Caco-2 (cell line): ENCODE measurements around the gene NAA15. TPM values are rescaled to one million over a fixed set of nuclear protein-coding genes. Genes with fewer than 3 reads are reported as not detected.
"Not testable (repeated sequence)": the region's sequence is repeated elsewhere in the genome, so short reads cannot be mapped to it uniquely, and the experiment has no call there.

Experiments
- BruUV-seq: library from RNA; stranded (reverse); fragments of 400-500 nt; replicated peaks from 2 replicates; lab custom pipeline; 2021; lab: Mats Ljungman, UMichigan
- CTCF ChIA-PET: fragments of 300-600 bp; sonication (Branson Sonifier 250); formaldehyde crosslinking; loops from one replicate; lab custom pipeline; 2022; ENCODE audit warnings: antibody characterized with exemption; lab: Charles Lee
- POLR2A ChIA-PET: fragments of 300-600 bp; sonication (Branson Sonifier 250); formaldehyde crosslinking; loops from one replicate; lab custom pipeline; 2022; ENCODE audit warnings: antibody characterized with exemption; lab: Charles Lee
- DNase-seq, 2 experiments: peaks; one replicate each; pipeline versions ENCODE4 v3.0.0 to v3.0.0-alpha.2; 2020 to 2022
- H3K27me3 ChIP-seq: replicated peaks from 2 replicates; pipeline ENCODE4 v1.6.0; 2011; ENCODE audit warnings: low read length; ENCODE audit not compliant: control insufficient read depth, insufficient read depth
- H3K36me3 ChIP-seq: 2 replicates; pipeline ENCODE4 v1.5.1; 2011; ENCODE audit warnings: low read length; ENCODE audit not compliant: control insufficient read depth, insufficient read depth
- H3K4me1 ChIP-seq: fragments of 250-450 bp; sonication (Bioruptor Pico); 2 replicates; pipeline ENCODE4 v1.5.1; 2020; ENCODE audit warnings: mild to moderate bottlenecking
- H3K4me3 ChIP-seq: 2 replicates; pipeline ENCODE4 v1.5.1; 2011; ENCODE audit warnings: low read depth, mild to moderate bottlenecking, control low read depth, low read length
- H3K9me3 ChIP-seq: fragments of 250-450 bp; sonication (Bioruptor Pico); 2 replicates; pipeline ENCODE4 v1.5.1; 2020; ENCODE audit warnings: mild to moderate bottlenecking, moderate library complexity
- H3K27ac Mint-ChIP-seq: one replicate; pipeline ENCODE4 v1.8.0; 2022; ENCODE audit warnings: mixed read lengths; ENCODE audit not compliant: unreplicated experiment
- H3K27me3 Mint-ChIP-seq: one replicate; pipeline ENCODE4 v1.8.0; 2022; ENCODE audit warnings: mixed read lengths; ENCODE audit not compliant: insufficient read depth, unreplicated experiment
- H3K36me3 Mint-ChIP-seq: one replicate; pipeline ENCODE4 v1.8.0; 2022; ENCODE audit warnings: mild to moderate bottlenecking, mixed read lengths; ENCODE audit not compliant: insufficient read depth, unreplicated experiment
- H3K4me1 Mint-ChIP-seq: one replicate; pipeline ENCODE4 v1.8.0; 2022; ENCODE audit warnings: low read depth, mixed read lengths; ENCODE audit not compliant: unreplicated experiment
- H3K4me3 Mint-ChIP-seq: one replicate; pipeline ENCODE4 v1.8.0; 2022; ENCODE audit warnings: mild to moderate bottlenecking, moderate library complexity, mixed read lengths; ENCODE audit not compliant: unreplicated experiment
- H3K9me3 Mint-ChIP-seq: one replicate; pipeline ENCODE4 v1.8.0; 2022; ENCODE audit warnings: mixed read lengths; ENCODE audit not compliant: unreplicated experiment
- CTCF ChIP-seq, 2 experiments: fragments of 200-600 bp in 1 of 2; IDR thresholded peaks; 1 replicate in 1 of 2; 2 replicates in 1 of 2; pipeline versions ENCODE4 v1.5.1 to v1.8.0; 2011 to 2022; ENCODE audit warnings: antibody characterized with exemption in 1 of 2, control low read depth in 1 of 2, inconsistent platforms in 1 of 2, low read depth in 1 of 2, low read length in 1 of 2, mild to moderate bottlenecking in 1 of 2, moderate library complexity in 1 of 2; ENCODE audit not compliant: insufficient read depth in 1 of 2, severe bottlenecking in 1 of 2, unreplicated experiment in 1 of 2
- intact Hi-C: fragments of 100-400 bp; cut with micrococcal nuclease; formaldehyde crosslinking; loops from one replicate; pipeline ENCODE4 v1.10.0; 2022; ENCODE audit not compliant: unreplicated experiment
- total RNA-seq: library from RNA; stranded (reverse); gene quantifications from 2 replicates; pipeline ENCODE4 v1.2.3, GENCODE V29; 2022

NAA15 gene
- total RNA-seq, 1 experiment from 2014 or later, result 63.1 TPM

GRCh38 chr4:139410312-139410711 lies 109.0 kb downstream of the NAA15 start:
- no peak overlapping the region for H3K27ac Mint-ChIP-seq

GRCh38 chr4:139414671-139415210 lies 113.4 kb downstream of the NAA15 start:
- POLR2A ChIA-PET, H3K4me1 ChIP-seq, H3K4me3 ChIP-seq, H3K36me3 ChIP-seq, H3K27me3 Mint-ChIP-seq, H3K4me1 Mint-ChIP-seq, H3K4me3 Mint-ChIP-seq, BruUV-seq, intact Hi-C loops, H3K9me3 Mint-ChIP-seq, CTCF ChIA-PET, H3K27me3 ChIP-seq, H3K9me3 ChIP-seq: not testable (repeated sequence)
- DNase-seq, result peak in 1 of 2 experiments; percentile 23
- peaks cover 43% of the 10 kb centered on the region for H3K36me3 Mint-ChIP-seq
- peak overlapping the region; percentile 40 for H3K27ac Mint-ChIP-seq

More at GRCh38 chr4:139410312-139410711, 109.0 kb downstream of the NAA15 start:
- no peaks in the 10 kb centered on the region for H3K36me3 ChIP-seq
- BruUV-seq, result no TSS peak
- no peak for TF ChIP-seq CTCF (IDR thresholded peaks at IDR 0.05; ENCODE audit: insufficient read depth in 1 of 2, low read depth in 1 of 2, low read length in 1 of 2, severe bottlenecking in 1 of 2, unreplicated experiment in 1 of 2)
- H3K36me3 Mint-ChIP-seq, result peaks cover 48% of the 10 kb centered on the region
- no peak overlapping the region for H3K4me3 Mint-ChIP-seq
- H3K9me3 ChIP-seq, result peaks cover 6% of the 10 kb centered on the region
- no peaks in the 10 kb centered on the region for H3K27me3 ChIP-seq
- no peak overlapping the region for H3K4me3 ChIP-seq
- H3K4me1 ChIP-seq, result no peaks in the 10 kb centered on the region
- H3K4me1 Mint-ChIP-seq, result no peaks in the 10 kb centered on the region
- DNase-seq, result no peak
- no peaks in the 10 kb centered on the region for H3K27me3 Mint-ChIP-seq
- H3K9me3 Mint-ChIP-seq, result no peaks in the 10 kb centered on the region
- intact Hi-C loops, result no loop called here
- ChIA-PET POLR2A (no interaction called here), CTCF (no interaction called here)

DNA sequence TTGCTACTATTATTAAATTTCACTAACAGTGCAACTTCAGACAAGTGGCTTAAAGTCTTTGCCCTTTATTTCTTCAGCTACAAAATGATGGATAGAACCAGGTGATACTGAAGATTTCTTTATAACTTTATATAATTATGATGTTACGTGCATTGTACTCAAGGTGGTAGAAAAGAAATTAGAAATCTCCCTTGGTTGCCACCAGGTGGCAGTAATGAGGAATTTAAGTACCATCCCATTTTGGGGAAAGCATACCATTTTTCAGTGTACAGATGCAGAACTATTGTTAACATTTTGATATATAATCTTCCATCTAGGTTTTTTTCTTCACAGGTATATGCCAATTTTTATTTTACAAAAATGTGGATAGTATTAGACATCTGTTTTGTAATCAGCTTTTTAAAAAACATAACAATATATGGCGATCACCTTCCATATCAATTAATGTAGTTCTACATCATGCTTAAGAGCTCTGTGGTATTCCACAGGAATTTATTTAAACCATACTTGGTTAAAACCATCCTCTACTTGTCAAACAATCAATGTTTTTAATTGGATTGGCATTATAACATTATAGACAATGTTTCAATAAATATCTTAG lies 114.9 kb downstream of the NAA15 start:
- no peaks in the 10 kb centered on the region; the same call in 1 of the 2 replicates for H3K36me3 ChIP-seq
- no peaks in the 10 kb centered on the region for H3K9me3 Mint-ChIP-seq
- CTCF ChIA-PET, result no interaction called here
- intact Hi-C loops, result loop anchor here (1.0 kb wide), 2 partner anchors 93 to 217 kb away; no protein-coding TSS in a partner anchor
- DNase-seq, result peak in 1 of 2 experiments; percentile 43
- no TSS peak for BruUV-seq
- H3K27ac Mint-ChIP-seq, result no peak overlapping the region
- peaks cover 30% of the 10 kb centered on the region for H3K36me3 Mint-ChIP-seq
- H3K27me3 ChIP-seq, result no peaks in the 10 kb centered on the region
- H3K4me1 ChIP-seq, result no peaks in the 10 kb centered on the region
- peaks cover 8% of the 10 kb centered on the region for H3K4me1 Mint-ChIP-seq
- TF ChIP-seq CTCF (IDR thresholded peaks at IDR 0.05; ENCODE audit: insufficient read depth in 1 of 2, low read depth in 1 of 2, low read length in 1 of 2, severe bottlenecking in 1 of 2, unreplicated experiment in 1 of 2), result peak; percentile 23 to 42
- no peak overlapping the region for H3K4me3 ChIP-seq
- H3K9me3 ChIP-seq, result peaks cover 6% of the 10 kb centered on the region
- H3K4me3 Mint-ChIP-seq, result no peak overlapping the region
- POLR2A ChIA-PET, result no interaction called here
- H3K27me3 Mint-ChIP-seq, result no peaks in the 10 kb centered on the region
